ACC112 (cell line): ENCODE results near the gene NTSR1.

ENCODE experiments used
- H2AFZ ChIP-seq: fragments of 200-600 bp; sonication (generic); one replicate; pipeline ENCODE4 v1.6.0; 2017; ENCODE audit warnings: antibody characterized with exemption, low read length; ENCODE audit not compliant: unreplicated experiment
- H3K27ac ChIP-seq: fragments of 200-600 bp; sonication (generic); 2 replicates; pipeline ENCODE4 v1.5.1; 2014; ENCODE audit warnings: low read depth, mild to moderate bottlenecking, antibody characterized with exemption, low read length, moderate library complexity
- H3K27me3 ChIP-seq: fragments of 200-600 bp; sonication (generic); 2 replicates; pipeline ENCODE4 v1.6.1; 2014; ENCODE audit warnings: mild to moderate bottlenecking, antibody characterized with exemption, low read length, moderate library complexity, mixed read lengths; ENCODE audit not compliant: insufficient read depth
- H3K36me3 ChIP-seq: fragments of 200-600 bp; sonication (generic); 2 replicates; pipeline ENCODE4 v1.6.1; 2016; ENCODE audit warnings: mild to moderate bottlenecking, antibody characterized with exemption, low read length, moderate library complexity, mixed read lengths; ENCODE audit not compliant: insufficient read depth
- H3K4me1 ChIP-seq: fragments of 200-600 bp; sonication (generic); one replicate; pipeline ENCODE4 v1.6.1; 2016; ENCODE audit warnings: low read length, mixed read lengths; ENCODE audit not compliant: insufficient read depth, unreplicated experiment, control insufficient read depth
- H3K4me3 ChIP-seq: fragments of 200-600 bp; sonication (generic); 2 replicates; pipeline ENCODE4 v1.5.1; 2014; ENCODE audit warnings: mild to moderate bottlenecking, low read depth, low read length
- H3K79me2 ChIP-seq: fragments of 200-600 bp; sonication (generic); one replicate; pipeline ENCODE4 v1.6.0; 2016; ENCODE audit warnings: low read length; ENCODE audit not compliant: control insufficient read depth, unreplicated experiment, insufficient read depth

Gene NTSR1

GRCh38 chr20:62665826-62666735 is 42.6 kb upstream of the NTSR1 start:
- peaks cover 6% of the 10 kb centered on the region for H3K4me1 ChIP-seq
- H2AFZ ChIP-seq, result no peak overlapping the region
- no peak overlapping the region for H3K4me3 ChIP-seq
- H3K79me2 ChIP-seq, result no peaks in the 10 kb centered on the region
- H3K36me3 ChIP-seq, result no peaks in the 10 kb centered on the region
- H3K27ac ChIP-seq, result no peak overlapping the region
- H3K27me3 ChIP-seq, result no peaks in the 10 kb centered on the region

GRCh38 chr20:62666736-62667529 is 41.7 kb upstream of the NTSR1 start:
- Histone ChIP-seq H3K36me3 (no peaks in the 10 kb centered on the region), H3K4me3 (no peak overlapping the region), H2AFZ (no peak overlapping the region), H3K27me3 (no peaks in the 10 kb centered on the region), H3K27ac (no peak overlapping the region), H3K4me1 (peaks cover 6% of the 10 kb centered on the region), H3K79me2 (no peaks in the 10 kb centered on the region)

- Histone ChIP-seq H2AFZ (no peak overlapping the region), H3K4me1 (no peaks in the 10 kb centered on the region), H3K27me3 (no peaks in the 10 kb centered on the region), H3K4me3 (no peak overlapping the region), H3K36me3 (no peaks in the 10 kb centered on the region), H3K27ac (no peak overlapping the region), H3K79me2 (no peaks in the 10 kb centered on the region)
Measured at GRCh38 chr20:62667530-62668440, 40.9 kb upstream of the NTSR1 start.

GRCh38 chr20:62668441-62669027 is 40.1 kb upstream of the NTSR1 start:
- Histone ChIP-seq H3K36me3 (no peaks in the 10 kb centered on the region), H3K79me2 (no peaks in the 10 kb centered on the region), H3K27me3 (no peaks in the 10 kb centered on the region), H3K4me1 (no peaks in the 10 kb centered on the region), H3K4me3 (no peak overlapping the region), H2AFZ (no peak overlapping the region), H3K27ac (no peak overlapping the region)

- Histone ChIP-seq H3K27ac (no peak overlapping the region), H3K27me3 (no peaks in the 10 kb centered on the region), H3K4me3 (no peak overlapping the region), H2AFZ (no peak overlapping the region), H3K4me1 (no peaks in the 10 kb centered on the region), H3K79me2 (no peaks in the 10 kb centered on the region), H3K36me3 (no peaks in the 10 kb centered on the region)
Measured at GRCh38 chr20:62669249-62669648, 39.4 kb upstream of the NTSR1 start.

- Histone ChIP-seq H3K79me2 (no peaks in the 10 kb centered on the region), H2AFZ (no peak overlapping the region), H3K36me3 (no peaks in the 10 kb centered on the region), H3K27me3 (no peaks in the 10 kb centered on the region), H3K4me3 (no peak overlapping the region), H3K4me1 (no peaks in the 10 kb centered on the region), H3K27ac (no peak overlapping the region)
Measured at GRCh38 chr20:62670156-62670555, 38.5 kb upstream of the NTSR1 start.

- Histone ChIP-seq H3K27ac (no peak overlapping the region), H3K36me3 (no peaks in the 10 kb centered on the region), H3K4me1 (no peaks in the 10 kb centered on the region), H3K27me3 (no peaks in the 10 kb centered on the region), H2AFZ (no peak overlapping the region), H3K79me2 (no peaks in the 10 kb centered on the region), H3K4me3 (no peak overlapping the region)
Measured at GRCh38 chr20:62670998-62671397, 37.6 kb upstream of the NTSR1 start.

GRCh38 chr20:62671765-62672164 is 36.9 kb upstream of the NTSR1 start:
- H3K4me3 ChIP-seq, result no peak overlapping the region
- no peaks in the 10 kb centered on the region for H3K79me2 ChIP-seq
- H3K27ac ChIP-seq, result no peak overlapping the region
- H3K36me3 ChIP-seq, result no peaks in the 10 kb centered on the region
- peaks cover 5% of the 10 kb centered on the region; the same call in 1 of the 2 replicates for H3K27me3 ChIP-seq
- no peaks in the 10 kb centered on the region for H3K4me1 ChIP-seq
- no peak overlapping the region for H2AFZ ChIP-seq

GRCh38 chr20:62674370-62674769 is 34.3 kb upstream of the NTSR1 start:
- Histone ChIP-seq H3K79me2 (no peaks in the 10 kb centered on the region), H3K4me1 (no peaks in the 10 kb centered on the region), H3K27me3 (peaks cover 10% of the 10 kb centered on the region), H3K27ac (no peak overlapping the region), H3K36me3 (no peaks in the 10 kb centered on the region), H2AFZ (no peak overlapping the region), H3K4me3 (no peak overlapping the region)
